ENCODE data around the gene RIPOR2. TPM values are rescaled to one million over a fixed set of nuclear protein-coding genes. Genes with fewer than 3 reads are reported as not detected.

RIPOR2 gene
- 3.6 TPM for total RNA-seq
- long read RNA-seq, partial matches to known transcripts, result 0 of 1 reads
- long read RNA-seq, other reads (novel, unspliced or antisense), result 0 of 1 reads

- DNase-seq (peak; percentile 41), ATAC-seq (peak; percentile 41)
- intact Hi-C loops (cut with micrococcal nuclease), result no loop called here
Observed at GRCh38 chr6:24935366-24936152, at the start of gene RIPOR2. RIPOR2 (minus strand) TSS chr6:24935960; CDS start chr6:24935898, 62 bp downstream.

- intact Hi-C loops (cut with micrococcal nuclease), result no loop called here
- ATAC-seq (no peak), DNase-seq (no peak)
Observed at GRCh38 chr6:24985323-24985722, 49.6 kb upstream of the RIPOR2 start.

DNA sequence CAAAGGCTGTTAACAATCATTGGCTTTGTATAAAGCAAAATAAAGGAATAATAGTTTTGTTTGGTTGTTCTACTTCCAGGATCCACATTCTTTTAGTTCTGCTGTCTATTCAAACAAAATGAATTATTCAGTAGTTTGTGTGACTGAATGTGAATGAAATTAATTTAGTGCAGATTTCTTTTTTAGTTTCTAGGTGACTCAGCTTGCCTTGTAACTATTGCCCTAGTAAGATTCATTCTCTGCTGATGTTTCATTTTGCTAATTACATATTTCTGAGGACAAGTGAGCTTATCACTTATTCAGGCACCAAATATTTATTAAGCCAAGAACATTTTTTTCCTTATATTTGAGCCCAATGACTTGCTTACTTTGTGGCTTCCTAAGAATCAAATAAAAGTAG, 46.5 kb upstream of the RIPOR2 start:
- intact Hi-C loops (cut with micrococcal nuclease), result no loop called here
- ATAC-seq, result no peak
- DNase-seq, result no peak

DNA sequence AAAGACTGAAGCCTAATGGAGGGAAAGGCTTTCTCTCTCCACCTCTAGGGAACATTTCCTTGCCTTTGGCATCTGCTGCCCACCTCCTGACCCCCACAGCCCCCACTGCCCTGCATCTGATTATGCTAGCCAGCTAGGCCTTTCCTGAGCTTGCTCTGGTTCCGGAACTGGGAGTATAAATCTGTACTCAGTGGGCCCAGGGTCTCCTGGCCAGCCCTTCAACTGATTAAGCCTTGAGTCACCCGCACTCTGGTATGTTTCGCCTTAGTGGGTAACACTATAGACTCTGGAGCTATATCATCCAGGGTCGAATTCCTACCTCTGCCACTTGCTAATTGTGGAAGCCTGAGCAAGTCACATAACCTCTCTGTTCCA, 45.6 kb upstream of the RIPOR2 start:
- ATAC-seq (no peak), DNase-seq (no peak)
- intact Hi-C loops (cut with micrococcal nuclease), result no loop called here

DNA sequence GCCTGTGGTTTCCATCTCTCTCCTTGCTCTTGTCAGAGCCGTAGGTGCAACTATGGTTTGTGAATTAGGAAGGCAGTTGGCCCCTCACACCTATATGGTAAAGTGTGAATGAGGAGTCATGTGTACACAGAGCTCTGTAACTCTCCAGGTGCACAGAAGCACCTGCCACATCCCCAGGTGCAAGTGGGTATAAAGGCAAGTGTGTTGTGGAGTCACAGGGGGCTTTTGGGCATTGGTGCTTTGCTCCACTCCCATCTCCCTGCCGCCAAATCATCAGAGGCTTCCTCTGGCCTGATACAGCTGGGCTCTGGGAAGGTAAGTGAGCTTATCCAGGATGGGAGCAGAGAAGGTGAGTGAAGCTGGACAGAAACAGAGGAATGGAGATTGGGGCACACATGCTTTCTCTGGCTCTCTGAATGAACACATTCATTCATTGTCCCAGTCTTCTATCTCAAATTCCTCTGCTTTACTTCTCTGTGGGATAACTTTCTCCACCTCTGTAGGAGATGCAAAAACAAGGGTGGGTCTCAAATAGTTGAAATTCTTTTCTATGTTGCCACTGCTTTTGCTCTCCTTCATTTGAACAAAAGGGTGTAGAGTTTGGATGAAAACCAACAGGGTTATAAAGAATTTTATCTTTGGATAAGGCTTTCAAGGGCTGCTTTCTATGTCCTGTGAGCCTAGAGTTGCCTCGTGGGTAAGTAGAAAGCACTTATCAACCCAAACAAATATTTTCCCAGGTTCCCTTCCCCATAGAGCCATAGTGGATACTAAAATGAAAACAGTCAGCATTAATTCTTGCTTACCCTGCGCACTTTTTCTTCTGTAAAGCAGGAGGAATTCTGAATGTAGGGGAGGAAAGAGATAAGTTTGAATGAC, 45.0 kb upstream of the RIPOR2 start:
- intact Hi-C loops (cut with micrococcal nuclease), result no loop called here
- peak; percentile 18 for ATAC-seq
- no peak for DNase-seq

- intact Hi-C loops (cut with micrococcal nuclease), result no loop called here
- no peak for ATAC-seq
- DNase-seq, result no peak
Observed at GRCh38 chr6:24979176-24979575, 43.4 kb upstream of the RIPOR2 start.

DNA sequence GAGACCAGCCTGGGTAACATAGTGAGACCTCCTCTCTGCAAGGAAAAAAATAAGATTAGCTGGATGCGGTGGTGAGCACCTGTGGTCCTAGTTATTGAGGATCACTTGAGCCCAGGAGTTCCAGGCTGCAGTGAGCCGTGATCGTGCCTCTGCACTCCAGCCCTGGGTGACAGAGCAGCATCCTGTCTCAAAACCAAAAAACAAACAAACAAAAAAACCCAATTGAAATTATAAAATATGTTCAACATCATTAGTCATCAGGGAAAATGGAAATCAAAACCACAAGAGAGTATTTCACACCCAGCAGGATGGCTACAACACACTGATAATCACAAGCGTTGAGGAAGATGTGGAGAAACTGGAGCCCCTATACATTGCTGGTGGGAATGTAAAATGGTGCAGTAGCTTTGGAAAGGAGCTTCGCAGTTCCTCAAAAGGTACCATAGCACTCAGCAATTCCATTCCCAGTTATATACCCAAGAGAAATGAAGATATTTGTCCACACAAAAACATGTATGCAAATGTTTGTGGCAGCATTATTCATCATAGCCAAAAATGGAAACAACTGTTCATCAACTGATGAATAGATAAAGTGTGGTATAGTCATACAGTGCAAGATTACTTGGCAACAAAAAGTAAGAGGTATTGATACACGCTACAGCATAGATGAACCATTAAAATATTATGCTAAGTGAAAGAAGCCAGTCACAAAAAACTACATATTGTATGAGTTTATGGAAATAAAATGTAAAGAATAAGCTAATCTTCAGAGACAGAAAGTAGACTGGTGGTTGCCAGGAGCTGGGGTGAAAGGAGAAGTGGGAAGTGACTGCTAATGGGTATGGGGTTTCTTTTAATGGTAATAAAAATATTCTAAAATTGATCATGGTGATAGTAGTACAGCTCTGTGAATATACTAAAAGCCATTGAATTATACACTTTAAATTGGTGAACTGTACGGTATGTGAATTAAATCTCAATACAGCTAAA, 38.7 kb upstream of the RIPOR2 start:
- ATAC-seq (no peak), DNase-seq (no peak)
- intact Hi-C loops (cut with micrococcal nuclease), result no loop called here

- intact Hi-C loops (cut with micrococcal nuclease), result no loop called here
- ATAC-seq (no peak), DNase-seq (no peak)
Observed at GRCh38 chr6:24972311-24972958, 36.7 kb upstream of the RIPOR2 start.

DNA sequence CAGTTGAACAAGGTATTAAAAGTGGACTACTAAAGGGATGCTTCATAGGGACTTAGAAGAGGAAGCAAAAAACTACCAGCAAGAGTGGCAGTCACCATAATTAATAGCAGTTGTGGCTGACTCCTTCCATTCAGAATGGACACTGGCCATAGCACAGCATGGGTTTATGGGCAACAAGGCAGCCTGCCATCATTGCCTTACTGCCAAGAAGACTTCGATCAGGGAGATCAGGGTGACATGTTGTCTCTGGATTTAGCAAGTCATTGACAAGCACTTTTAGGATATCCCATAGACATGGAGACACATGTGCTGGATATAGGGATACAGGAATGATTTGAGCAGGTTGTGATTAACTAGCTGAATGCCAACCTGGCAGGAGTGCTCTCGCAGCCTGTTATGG, 35.3 kb upstream of the RIPOR2 start:
- DNase-seq, result no peak
- no peak for ATAC-seq
- intact Hi-C loops (cut with micrococcal nuclease), result no loop called here

GRCh38 chr6:24969343-24969860, 33.6 kb upstream of the RIPOR2 start:
- intact Hi-C loops (cut with micrococcal nuclease), result no loop called here
- no peak for ATAC-seq
- no peak for DNase-seq

DNA sequence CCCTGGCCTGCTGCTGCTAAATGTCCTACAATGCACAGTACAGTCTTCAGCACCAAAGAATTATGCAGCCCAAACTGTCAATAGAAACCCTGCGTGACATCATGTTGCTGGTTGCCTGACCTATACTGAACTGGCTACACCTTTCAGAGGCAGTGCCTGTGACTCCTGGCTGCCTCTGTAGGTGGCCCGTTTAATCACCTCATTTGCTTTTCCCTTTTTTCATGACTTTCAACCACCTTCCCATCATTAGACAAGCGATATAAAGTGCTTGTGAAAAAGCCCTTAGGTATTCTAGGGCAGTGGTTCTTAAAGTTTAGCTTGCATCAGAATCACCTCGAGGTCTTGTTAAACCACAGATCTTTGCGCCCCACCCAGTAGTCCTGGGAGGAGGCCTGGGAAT, 33.0 kb upstream of the RIPOR2 start:
- intact Hi-C loops (cut with micrococcal nuclease), result no loop called here
- DNase-seq, result no peak
- ATAC-seq, result no peak

DNA sequence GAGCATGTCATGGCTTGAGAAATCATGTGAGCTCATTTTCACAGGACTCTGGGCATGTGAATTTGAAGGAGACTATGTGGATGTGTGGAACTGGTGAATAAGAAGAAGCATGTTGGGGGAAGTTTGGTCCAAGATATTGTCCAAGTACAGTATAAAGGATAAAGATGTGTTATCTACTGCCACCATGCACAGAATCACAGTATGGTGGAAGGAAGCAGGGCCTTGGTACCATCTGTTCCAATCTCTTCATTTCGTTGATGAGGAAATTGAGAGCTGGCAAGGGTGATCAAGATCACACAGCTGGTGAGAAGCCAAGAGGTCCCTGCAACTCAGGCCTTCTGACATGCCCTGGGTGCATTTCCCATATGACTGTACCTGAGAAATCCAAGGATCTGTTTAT, 31.5 kb upstream of the RIPOR2 start:
- ATAC-seq (no peak), DNase-seq (no peak)
- intact Hi-C loops (cut with micrococcal nuclease), result no loop called here

- intact Hi-C loops (cut with micrococcal nuclease), result no loop called here
- ATAC-seq (no peak), DNase-seq (no peak)
Observed at GRCh38 chr6:24966381-24966780, 30.6 kb upstream of the RIPOR2 start.

DNA sequence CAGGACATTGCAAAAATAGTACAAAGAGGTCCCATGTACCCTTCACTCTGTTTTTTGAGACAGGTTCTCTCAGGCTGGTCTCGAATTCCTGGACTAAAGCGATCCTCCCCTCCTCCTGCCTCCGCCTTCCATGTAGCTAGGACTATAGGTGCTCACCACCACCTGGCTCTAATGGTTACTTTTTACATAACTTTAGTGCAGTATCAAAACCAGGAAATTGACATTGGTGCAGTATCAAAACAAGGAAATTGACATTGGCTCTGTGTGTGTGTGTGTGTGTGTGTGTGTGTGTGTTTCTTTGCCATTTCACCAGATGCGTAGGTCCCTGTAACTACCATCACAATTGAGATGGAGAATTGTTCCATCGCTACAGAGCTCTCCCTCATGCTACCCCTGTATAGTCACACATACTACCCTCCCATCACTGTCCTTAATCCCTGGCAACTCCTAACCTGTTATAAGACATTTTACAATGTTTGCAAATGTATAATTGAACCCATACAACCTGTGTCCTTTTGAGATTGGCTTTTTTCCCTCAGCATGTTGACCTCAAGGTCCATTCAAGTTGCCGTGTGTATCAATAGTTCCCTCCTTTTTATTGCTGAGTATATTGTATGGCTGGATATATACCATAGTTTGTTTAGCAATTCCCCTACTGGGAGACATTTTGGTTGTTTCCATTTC, 28.3 kb upstream of the RIPOR2 start:
- intact Hi-C loops (cut with micrococcal nuclease), result no loop called here
- ATAC-seq, result no peak
- DNase-seq, result no peak

GRCh38 chr6:24963339-24963738, 27.6 kb upstream of the RIPOR2 start:
- ATAC-seq (no peak), DNase-seq (no peak)
- intact Hi-C loops (cut with micrococcal nuclease), result no loop called here

GRCh38 chr6:24961852-24962251, 26.1 kb upstream of the RIPOR2 start:
- DNase-seq, result no peak
- intact Hi-C loops (cut with micrococcal nuclease), result no loop called here
- ATAC-seq, result no peak

- no peak for DNase-seq
- intact Hi-C loops (cut with micrococcal nuclease), result no loop called here
- no peak for ATAC-seq
Observed at GRCh38 chr6:24960991-24961475, 25.3 kb upstream of the RIPOR2 start.

GRCh38 chr6:24959319-24959718, 23.6 kb upstream of the RIPOR2 start:
- DNase-seq (no peak), ATAC-seq (no peak)
- intact Hi-C loops (cut with micrococcal nuclease), result no loop called here
